Measurements from ENCODE around the gene MOGAT2. TPM values are rescaled to one million over a fixed set of nuclear protein-coding genes. Genes with fewer than 3 reads are reported as not detected.

Gene MOGAT2
- total and polyA plus RNA-seq, 2 of the 13 experiments (the other 11 are each of a cell fraction or from before 2014, with no cell fraction given): 27.2 to 27.8 TPM

GRCh38 chr11:75768112-75768908 lies 50.7 kb downstream of the MOGAT2 start, which contains the start of gene DGAT2 (continued):
- TF ChIP-seq ZNF773 (CRISPR knock-in tag; IDR thresholded peaks at IDR 0.05; ENCODE audit: borderline replicate concordance) (peak; percentile 78; the same call in 1 of the 2 replicates), ZBTB38 (CRISPR knock-in tag; IDR thresholded peaks at IDR 0.05) (no peak), SKI (IDR thresholded peaks at IDR 0.05; ENCODE audit: partially characterized antibody) (peak; percentile 76), ZSCAN30 (CRISPR knock-in tag; IDR thresholded peaks at IDR 0.05) (no peak), FOXJ3 (CRISPR knock-in tag; IDR thresholded peaks at IDR 0.05; ENCODE audit: borderline replicate concordance) (peak; percentile 67; the same call in 1 of the 2 replicates), HHEX (CRISPR knock-in tag; IDR thresholded peaks at IDR 0.05) (no peak), ZNF841 (CRISPR knock-in tag; IDR thresholded peaks at IDR 0.05; ENCODE audit: borderline replicate concordance) (peak; percentile 74; the same call in 1 of the 2 replicates), ZFY (CRISPR knock-in tag; IDR thresholded peaks at IDR 0.05) (peak; percentile 73), BCL6 (CRISPR knock-in tag; IDR thresholded peaks at IDR 0.05) (0 out of 2 replicates have a peak, but pooled peaks have one; percentile 9), ZNF691 (CRISPR knock-in tag; IDR thresholded peaks at IDR 0.05; ENCODE audit: borderline replicate concordance, low read depth) (no peak; the same call in 1 of the 2 replicates), ZNF607 (CRISPR knock-in tag; IDR thresholded peaks at IDR 0.05; ENCODE audit: borderline replicate concordance) (peak; percentile 89), NPAS2 (CRISPR knock-in tag; IDR thresholded peaks at IDR 0.05; ENCODE audit: borderline replicate concordance) (no peak), ZFP90 (CRISPR knock-in tag; IDR thresholded peaks at IDR 0.05; ENCODE audit: borderline replicate concordance) (peak; percentile 95), CBX1 (IDR thresholded peaks at IDR 0.05; ENCODE audit: low read depth) (peak; percentile 66), CERS6 (CRISPR knock-in tag; IDR thresholded peaks at IDR 0.05) (peak; percentile 72; the same call in 1 of the 2 replicates), TCF7 (IDR thresholded peaks at IDR 0.05; ENCODE audit: low read depth) (no peak), DZIP1 (CRISPR knock-in tag; IDR thresholded peaks at IDR 0.05) (peak; percentile 81), HMG20B (CRISPR knock-in tag; conservative IDR thresholded peaks at IDR 0.05) (no peak), E2F5 (CRISPR knock-in tag; conservative IDR thresholded peaks at IDR 0.05) (peak; percentile 53; the same call in 1 of the 2 replicates), ZBTB46 (CRISPR knock-in tag; IDR thresholded peaks at IDR 0.05; ENCODE audit: borderline replicate concordance) (no peak), GTF3A (CRISPR knock-in tag; conservative IDR thresholded peaks at IDR 0.05) (no peak), ISL2 (CRISPR knock-in tag; IDR thresholded peaks at IDR 0.05) (peak; percentile 39; the same call in 1 of the 2 replicates)
